ENCODE results near the gene PPP6R1.
A peak's percentile ranks its signal among the peaks of the same experiment; 100 is the strongest.

DNA sequence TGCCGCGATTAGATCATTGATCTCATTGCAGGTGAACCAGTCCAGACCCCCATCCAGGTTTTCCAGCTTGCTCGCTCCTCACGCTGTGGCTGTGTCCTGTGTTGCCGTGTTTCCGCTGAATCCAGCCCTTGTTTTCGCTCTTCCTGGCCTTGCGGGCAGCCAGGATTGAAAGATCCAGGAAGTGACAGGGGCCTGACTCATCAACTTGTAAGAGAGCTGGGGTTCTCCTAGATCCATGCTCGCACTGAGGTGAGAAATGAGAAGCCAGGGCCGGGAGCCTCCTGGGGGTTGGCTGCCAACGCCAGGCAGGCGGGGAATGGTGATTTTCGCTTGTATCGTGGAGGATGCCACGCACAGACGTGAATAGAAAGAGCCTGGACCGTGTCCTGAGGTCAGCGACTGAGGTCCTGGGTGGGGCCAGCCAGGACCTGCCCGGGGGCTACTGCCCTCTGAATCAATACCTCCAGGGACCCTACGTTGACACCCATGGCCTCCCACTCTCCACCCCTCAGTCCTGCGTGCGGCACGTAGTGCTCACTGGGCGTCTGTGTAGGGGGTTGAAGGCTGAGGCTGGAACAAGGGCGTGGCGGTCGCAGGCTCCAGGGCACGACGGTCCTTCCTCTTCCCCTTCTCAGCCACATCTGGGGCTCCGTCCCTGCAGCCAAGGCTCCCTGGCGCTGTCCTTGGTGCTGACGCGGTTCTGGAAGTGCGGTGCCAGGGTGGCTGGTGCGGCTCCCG lies 42.2 kb downstream of the PPP6R1 start:
- TF ChIP-seq, protein P1, sequence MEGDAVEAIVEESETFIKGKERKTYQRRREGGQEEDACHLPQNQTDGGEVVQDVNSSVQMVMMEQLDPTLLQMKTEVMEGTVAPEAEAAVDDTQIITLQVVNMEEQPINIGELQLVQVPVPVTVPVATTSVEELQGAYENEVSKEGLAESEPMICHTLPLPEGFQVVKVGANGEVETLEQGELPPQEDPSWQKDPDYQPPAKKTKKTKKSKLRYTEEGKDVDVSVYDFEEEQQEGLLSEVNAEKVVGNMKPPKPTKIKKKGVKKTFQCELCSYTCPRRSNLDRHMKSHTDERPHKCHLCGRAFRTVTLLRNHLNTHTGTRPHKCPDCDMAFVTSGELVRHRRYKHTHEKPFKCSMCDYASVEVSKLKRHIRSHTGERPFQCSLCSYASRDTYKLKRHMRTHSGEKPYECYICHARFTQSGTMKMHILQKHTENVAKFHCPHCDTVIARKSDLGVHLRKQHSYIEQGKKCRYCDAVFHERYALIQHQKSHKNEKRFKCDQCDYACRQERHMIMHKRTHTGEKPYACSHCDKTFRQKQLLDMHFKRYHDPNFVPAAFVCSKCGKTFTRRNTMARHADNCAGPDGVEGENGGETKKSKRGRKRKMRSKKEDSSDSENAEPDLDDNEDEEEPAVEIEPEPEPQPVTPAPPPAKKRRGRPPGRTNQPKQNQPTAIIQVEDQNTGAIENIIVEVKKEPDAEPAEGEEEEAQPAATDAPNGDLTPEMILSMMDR (IDR thresholded peaks at IDR 0.05) = no peak
- TF ChIP-seq POLR2A (IDR thresholded peaks at IDR 0.05) = peak in 1 of 2 donors; percentile 26

Data from uterus (tissue), 2 donors.